GM11168 (cell line): Measurements from ENCODE around the gene SFXN5.

ENCODE experiments used
- in situ Hi-C: fragments of 300-500 bp; cut with MboI; formaldehyde crosslinking; loops from one replicate; pipeline ENCODE4 v1.12.0; 2022; ENCODE audit warnings: low sequenced_read_pairs; ENCODE audit not compliant: unreplicated experiment

The SFXN5 gene

DNA sequence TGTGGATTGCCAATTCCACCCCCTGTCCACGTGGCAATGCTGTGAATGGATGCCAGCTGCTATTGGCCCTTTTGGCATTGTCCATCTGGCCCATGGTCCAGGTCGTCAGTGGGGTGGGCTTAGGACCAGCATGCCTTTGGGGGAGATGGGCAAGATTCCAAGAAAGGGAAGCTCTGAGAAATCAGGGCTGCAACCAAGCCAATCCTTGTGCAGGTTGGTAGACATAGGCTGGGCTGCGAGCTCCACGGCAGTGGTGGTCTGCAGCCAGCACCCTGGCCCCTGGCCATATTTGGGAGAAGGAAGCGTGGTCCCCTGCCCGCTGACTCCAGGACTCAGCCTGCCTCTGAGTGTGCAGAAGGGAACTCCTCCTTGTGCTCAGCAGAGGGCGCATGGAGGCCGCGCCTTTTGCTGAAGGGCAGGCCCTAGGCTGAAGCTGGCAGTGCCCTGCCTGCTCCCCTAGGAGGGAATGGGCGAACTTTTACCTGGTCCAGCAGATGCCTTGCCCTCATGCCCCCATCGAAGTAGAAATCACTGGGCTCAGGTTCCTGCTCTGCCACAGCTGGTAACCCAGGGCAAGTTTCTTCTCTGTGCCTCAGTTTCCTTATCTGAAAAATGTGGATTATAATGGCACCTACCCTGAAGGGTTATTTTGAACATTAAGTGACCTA lies 178.9 kb downstream of the SFXN5 start:
- in situ Hi-C loops, result loop anchor here (10.0 kb wide), 1 partner anchor 82 kb away; no protein-coding TSS in a partner anchor
